ENCODE measurements around the gene CLEC11A.

The CLEC11A gene

GRCh38 chr19:50723069-50723468 is at the start of gene CLEC11A:
Gene CLEC11A, plus strand, starts transcription at chr19:50723364. Its CDS starts 162 bp downstream, at chr19:50723526.
- no peak for DNase-seq

- DNase-seq: no peak
Observed at GRCh38 chr19:50676625-50677197, 46.5 kb upstream of the CLEC11A start.

GRCh38 chr19:50677636-50678035 is 45.5 kb upstream of the CLEC11A start:
- no peak for DNase-seq

GRCh38 chr19:50678323-50678722 is 44.8 kb upstream of the CLEC11A start:
- DNase-seq: no peak

- DNase-seq: peak; percentile 93
Observed at GRCh38 chr19:50679177-50680125, 43.7 kb upstream of the CLEC11A start.

GRCh38 chr19:50686310-50687032 is 36.7 kb upstream of the CLEC11A start:
- DNase-seq: no peak

GRCh38 chr19:50688766-50689165 is 34.4 kb upstream of the CLEC11A start:
- DNase-seq: no peak

GRCh38 chr19:50690439-50690838 is 32.7 kb upstream of the CLEC11A start:
- no peak for DNase-seq

GRCh38 chr19:50693064-50693975 is 29.8 kb upstream of the CLEC11A start:
- DNase-seq: no peak

GRCh38 chr19:50694815-50695145 is 28.4 kb upstream of the CLEC11A start:
- DNase-seq: no peak

- DNase-seq: peak; percentile 67
Observed at GRCh38 chr19:50695251-50696093, 27.7 kb upstream of the CLEC11A start.

GRCh38 chr19:50696094-50696483 is 27.1 kb upstream of the CLEC11A start:
- DNase-seq: no peak

- no peak for DNase-seq
Observed at GRCh38 chr19:50697414-50698124, 25.6 kb upstream of the CLEC11A start.

- no peak for DNase-seq
Observed at GRCh38 chr19:50701367-50701985, 21.7 kb upstream of the CLEC11A start.

- no peak for DNase-seq
Observed at GRCh38 chr19:50702158-50702870, 20.9 kb upstream of the CLEC11A start.

GRCh38 chr19:50702871-50703829 is 20.0 kb upstream of the CLEC11A start:
- no peak for DNase-seq

- no peak for DNase-seq
Observed at GRCh38 chr19:50703915-50704796, 19.0 kb upstream of the CLEC11A start.

All from activated CD8-positive, alpha-beta memory T cell treated with anti-CD3 and anti-CD28 coated beads for 24 hours (primary cell).